ENCODE results near the gene ARID5A.

The ARID5A gene

GRCh38 chr2:96534701-96535181, 1.8 kb upstream of the ARID5A start:
- TF ChIP-seq, protein P1, sequence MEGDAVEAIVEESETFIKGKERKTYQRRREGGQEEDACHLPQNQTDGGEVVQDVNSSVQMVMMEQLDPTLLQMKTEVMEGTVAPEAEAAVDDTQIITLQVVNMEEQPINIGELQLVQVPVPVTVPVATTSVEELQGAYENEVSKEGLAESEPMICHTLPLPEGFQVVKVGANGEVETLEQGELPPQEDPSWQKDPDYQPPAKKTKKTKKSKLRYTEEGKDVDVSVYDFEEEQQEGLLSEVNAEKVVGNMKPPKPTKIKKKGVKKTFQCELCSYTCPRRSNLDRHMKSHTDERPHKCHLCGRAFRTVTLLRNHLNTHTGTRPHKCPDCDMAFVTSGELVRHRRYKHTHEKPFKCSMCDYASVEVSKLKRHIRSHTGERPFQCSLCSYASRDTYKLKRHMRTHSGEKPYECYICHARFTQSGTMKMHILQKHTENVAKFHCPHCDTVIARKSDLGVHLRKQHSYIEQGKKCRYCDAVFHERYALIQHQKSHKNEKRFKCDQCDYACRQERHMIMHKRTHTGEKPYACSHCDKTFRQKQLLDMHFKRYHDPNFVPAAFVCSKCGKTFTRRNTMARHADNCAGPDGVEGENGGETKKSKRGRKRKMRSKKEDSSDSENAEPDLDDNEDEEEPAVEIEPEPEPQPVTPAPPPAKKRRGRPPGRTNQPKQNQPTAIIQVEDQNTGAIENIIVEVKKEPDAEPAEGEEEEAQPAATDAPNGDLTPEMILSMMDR (IDR thresholded peaks at IDR 0.05; ENCODE audit: poor library complexity, severe bottlenecking) = no peak
- H3K9me3 ChIP-seq (ENCODE audit: severe bottlenecking) = no peaks in the 10 kb centered on the region
- H3K36me3 ChIP-seq (ENCODE audit: low read depth) = no peaks in the 10 kb centered on the region
- H3K27me3 ChIP-seq (ENCODE audit: insufficient read depth, poor library complexity, severe bottlenecking) = no peaks in the 10 kb centered on the region
- DNase-seq (ENCODE audit: low spot score) (no peak), ATAC-seq (ENCODE audit: low read depth) (peak; percentile 22)
- no peak overlapping the region for H3K4me3 ChIP-seq (ENCODE audit: severe bottlenecking)
- peaks cover 36% of the 10 kb centered on the region for H3K4me1 ChIP-seq (ENCODE audit: insufficient read depth, poor library complexity, severe bottlenecking)
- peak overlapping the region; percentile 48 for H3K27ac ChIP-seq (ENCODE audit: poor library complexity, severe bottlenecking)

- no peak for ATAC-seq (ENCODE audit: low read depth)
- TF ChIP-seq, protein P1 (IDR thresholded peaks at IDR 0.05; ENCODE audit: poor library complexity, severe bottlenecking) = no peak
- Histone ChIP-seq H3K4me1 (ENCODE audit: insufficient read depth, poor library complexity, severe bottlenecking) (peaks cover 36% of the 10 kb centered on the region), H3K27me3 (ENCODE audit: insufficient read depth, poor library complexity, severe bottlenecking) (no peaks in the 10 kb centered on the region), H3K27ac (ENCODE audit: poor library complexity, severe bottlenecking) (peak overlapping the region; percentile 48), H3K9me3 (ENCODE audit: severe bottlenecking) (no peaks in the 10 kb centered on the region), H3K4me3 (ENCODE audit: severe bottlenecking) (no peak overlapping the region), H3K36me3 (ENCODE audit: low read depth) (no peaks in the 10 kb centered on the region)
- no peak for DNase-seq (ENCODE audit: low spot score)
These were observed 1.2 kb upstream of the ARID5A start for GRCh38 chr2:96535331-96535730.

- no peak overlapping the region for H3K27ac ChIP-seq (ENCODE audit: poor library complexity, severe bottlenecking)
- DNase-seq (ENCODE audit: low spot score) = no peak
- TF ChIP-seq, protein P1 (IDR thresholded peaks at IDR 0.05; ENCODE audit: poor library complexity, severe bottlenecking) = no peak
These were observed 648 bp downstream of the ARID5A start for GRCh38 chr2:96537066-96537733.

DNA sequence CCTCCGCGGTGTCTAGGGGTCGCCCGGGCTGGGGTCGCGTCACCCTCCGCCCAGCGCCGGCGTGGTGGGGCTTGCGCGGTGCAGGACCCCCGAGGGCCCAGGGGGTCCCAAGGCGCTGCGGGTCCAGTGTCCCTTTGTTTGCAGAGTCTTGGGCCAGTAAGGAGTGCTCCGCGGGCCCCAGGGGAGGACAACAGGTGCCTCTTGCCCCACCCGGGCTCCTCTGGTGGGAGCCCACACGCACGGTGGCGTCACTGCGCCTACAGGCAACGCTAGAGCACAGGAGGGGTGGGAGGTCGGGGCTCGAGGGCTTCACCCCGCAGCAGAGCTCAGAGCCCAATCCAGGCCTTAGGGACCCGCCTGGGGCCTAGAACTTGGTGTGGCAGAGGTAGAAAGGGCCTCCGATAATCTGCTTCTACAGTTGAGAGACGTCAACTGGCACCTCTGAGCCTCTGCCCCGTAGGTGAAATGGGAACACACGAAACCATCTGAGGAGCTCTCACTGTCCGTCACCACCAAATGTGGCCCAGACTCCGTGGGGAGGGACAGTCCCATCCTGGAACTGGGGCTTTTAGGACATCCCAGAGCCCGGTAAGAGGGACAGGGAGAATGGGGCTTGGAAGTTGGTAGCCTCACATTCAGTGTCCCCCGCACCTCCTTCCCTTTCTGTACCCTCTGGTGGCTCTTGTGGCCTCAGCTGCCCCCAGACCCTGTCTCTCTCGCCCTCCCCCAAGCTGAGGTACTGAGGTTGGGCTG, 1.4 kb downstream of the ARID5A start:
- TF ChIP-seq, protein P1 (IDR thresholded peaks at IDR 0.05; ENCODE audit: poor library complexity, severe bottlenecking) = no peak
- peaks cover 25% of the 10 kb centered on the region for H3K4me1 ChIP-seq (ENCODE audit: insufficient read depth, poor library complexity, severe bottlenecking)
- H3K9me3 ChIP-seq (ENCODE audit: severe bottlenecking) = no peaks in the 10 kb centered on the region
- ATAC-seq (ENCODE audit: low read depth) (no peak), DNase-seq (ENCODE audit: low spot score) (no peak)
- H3K27ac ChIP-seq (ENCODE audit: poor library complexity, severe bottlenecking) = no peak overlapping the region
- peak overlapping the region; percentile 74 for H3K4me3 ChIP-seq (ENCODE audit: severe bottlenecking)
- H3K27me3 ChIP-seq (ENCODE audit: insufficient read depth, poor library complexity, severe bottlenecking) = no peaks in the 10 kb centered on the region
- no peaks in the 10 kb centered on the region for H3K36me3 ChIP-seq (ENCODE audit: low read depth)

More at GRCh38 chr2:96537066-96537733, 648 bp downstream of the ARID5A start:
- no peaks in the 10 kb centered on the region for H3K9me3 ChIP-seq (ENCODE audit: severe bottlenecking)
- peak; percentile 11 for ATAC-seq (ENCODE audit: low read depth)
- peak overlapping the region; percentile 74 for H3K4me3 ChIP-seq (ENCODE audit: severe bottlenecking)
- no peaks in the 10 kb centered on the region for H3K36me3 ChIP-seq (ENCODE audit: low read depth)
- peaks cover 33% of the 10 kb centered on the region for H3K4me1 ChIP-seq (ENCODE audit: insufficient read depth, poor library complexity, severe bottlenecking)
- H3K27me3 ChIP-seq (ENCODE audit: insufficient read depth, poor library complexity, severe bottlenecking) = no peaks in the 10 kb centered on the region
